ENCODE measurements around the gene CNTN1.

GRCh38 chr12:40768125-40768864, 76.1 kb downstream of the CNTN1 start:
- TF ChIP-seq JUNB (CRISPR knock-in tag; IDR thresholded peaks at IDR 0.05; ENCODE audit: borderline replicate concordance) (no peak), PLSCR1 (CRISPR knock-in tag; IDR thresholded peaks at IDR 0.05; ENCODE audit: borderline replicate concordance) (no peak), SNRNP70 (IDR thresholded peaks at IDR 0.05; ENCODE audit: low read depth, low read length) (no peak), ZKSCAN8 (CRISPR knock-in tag; IDR thresholded peaks at IDR 0.05; ENCODE audit: borderline replicate concordance) (no peak), GABPA (IDR thresholded peaks at IDR 0.05; ENCODE audit: low read depth, low read length) (no peak), GABPA (CRISPR knock-in tag; IDR thresholded peaks at IDR 0.05; ENCODE audit: low read depth) (no peak), EHMT2 (IDR thresholded peaks at IDR 0.05; ENCODE audit: borderline replicate concordance, low read depth, low read length) (no peak), HCFC1 (IDR thresholded peaks at IDR 0.05; ENCODE audit: low read depth, low read length) (no peak), ZC3H4 (CRISPR knock-in tag; IDR thresholded peaks at IDR 0.05; ENCODE audit: borderline replicate concordance) (no peak)
- TF ChIP-seq, protein P1, sequence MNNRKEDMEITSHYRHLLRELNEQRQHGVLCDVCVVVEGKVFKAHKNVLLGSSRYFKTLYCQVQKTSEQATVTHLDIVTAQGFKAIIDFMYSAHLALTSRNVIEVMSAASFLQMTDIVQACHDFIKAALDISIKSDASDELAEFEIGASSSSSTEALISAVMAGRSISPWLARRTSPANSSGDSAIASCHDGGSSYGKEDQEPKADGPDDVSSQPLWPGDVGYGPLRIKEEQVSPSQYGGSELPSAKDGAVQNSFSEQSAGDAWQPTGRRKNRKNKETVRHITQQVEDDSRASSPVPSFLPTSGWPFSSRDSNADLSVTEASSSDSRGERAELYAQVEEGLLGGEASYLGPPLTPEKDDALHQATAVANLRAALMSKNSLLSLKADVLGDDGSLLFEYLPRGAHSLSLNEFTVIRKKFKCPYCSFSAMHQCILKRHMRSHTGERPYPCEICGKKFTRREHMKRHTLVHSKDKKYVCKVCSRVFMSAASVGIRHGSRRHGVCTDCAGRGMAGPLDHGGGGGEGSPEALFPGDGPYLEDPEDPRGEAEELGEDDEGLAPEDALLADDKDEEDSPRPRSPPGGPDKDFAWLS (CRISPR knock-in tag; IDR thresholded peaks at IDR 0.05; ENCODE audit: borderline replicate concordance), result no peak
- TF ChIP-seq, protein P2, sequence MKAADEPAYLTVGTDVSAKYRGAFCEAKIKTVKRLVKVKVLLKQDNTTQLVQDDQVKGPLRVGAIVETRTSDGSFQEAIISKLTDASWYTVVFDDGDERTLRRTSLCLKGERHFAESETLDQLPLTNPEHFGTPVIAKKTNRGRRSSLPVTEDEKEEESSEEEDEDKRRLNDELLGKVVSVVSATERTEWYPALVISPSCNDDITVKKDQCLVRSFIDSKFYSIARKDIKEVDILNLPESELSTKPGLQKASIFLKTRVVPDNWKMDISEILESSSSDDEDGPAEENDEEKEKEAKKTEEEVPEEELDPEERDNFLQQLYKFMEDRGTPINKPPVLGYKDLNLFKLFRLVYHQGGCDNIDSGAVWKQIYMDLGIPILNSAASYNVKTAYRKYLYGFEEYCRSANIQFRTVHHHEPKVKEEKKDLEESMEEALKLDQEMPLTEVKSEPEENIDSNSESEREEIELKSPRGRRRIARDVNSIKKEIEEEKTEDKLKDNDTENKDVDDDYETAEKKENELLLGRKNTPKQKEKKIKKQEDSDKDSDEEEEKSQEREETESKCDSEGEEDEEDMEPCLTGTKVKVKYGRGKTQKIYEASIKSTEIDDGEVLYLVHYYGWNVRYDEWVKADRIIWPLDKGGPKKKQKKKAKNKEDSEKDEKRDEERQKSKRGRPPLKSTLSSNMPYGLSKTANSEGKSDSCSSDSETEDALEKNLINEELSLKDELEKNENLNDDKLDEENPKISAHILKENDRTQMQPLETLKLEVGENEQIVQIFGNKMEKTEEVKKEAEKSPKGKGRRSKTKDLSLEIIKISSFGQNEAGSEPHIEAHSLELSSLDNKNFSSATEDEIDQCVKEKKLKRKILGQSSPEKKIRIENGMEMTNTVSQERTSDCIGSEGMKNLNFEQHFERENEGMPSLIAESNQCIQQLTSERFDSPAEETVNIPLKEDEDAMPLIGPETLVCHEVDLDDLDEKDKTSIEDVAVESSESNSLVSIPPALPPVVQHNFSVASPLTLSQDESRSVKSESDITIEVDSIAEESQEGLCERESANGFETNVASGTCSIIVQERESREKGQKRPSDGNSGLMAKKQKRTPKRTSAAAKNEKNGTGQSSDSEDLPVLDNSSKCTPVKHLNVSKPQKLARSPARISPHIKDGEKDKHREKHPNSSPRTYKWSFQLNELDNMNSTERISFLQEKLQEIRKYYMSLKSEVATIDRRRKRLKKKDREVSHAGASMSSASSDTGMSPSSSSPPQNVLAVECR (CRISPR knock-in tag; IDR thresholded peaks at IDR 0.05; ENCODE audit: borderline replicate concordance), result no peak
- TF ChIP-seq, protein P3, sequence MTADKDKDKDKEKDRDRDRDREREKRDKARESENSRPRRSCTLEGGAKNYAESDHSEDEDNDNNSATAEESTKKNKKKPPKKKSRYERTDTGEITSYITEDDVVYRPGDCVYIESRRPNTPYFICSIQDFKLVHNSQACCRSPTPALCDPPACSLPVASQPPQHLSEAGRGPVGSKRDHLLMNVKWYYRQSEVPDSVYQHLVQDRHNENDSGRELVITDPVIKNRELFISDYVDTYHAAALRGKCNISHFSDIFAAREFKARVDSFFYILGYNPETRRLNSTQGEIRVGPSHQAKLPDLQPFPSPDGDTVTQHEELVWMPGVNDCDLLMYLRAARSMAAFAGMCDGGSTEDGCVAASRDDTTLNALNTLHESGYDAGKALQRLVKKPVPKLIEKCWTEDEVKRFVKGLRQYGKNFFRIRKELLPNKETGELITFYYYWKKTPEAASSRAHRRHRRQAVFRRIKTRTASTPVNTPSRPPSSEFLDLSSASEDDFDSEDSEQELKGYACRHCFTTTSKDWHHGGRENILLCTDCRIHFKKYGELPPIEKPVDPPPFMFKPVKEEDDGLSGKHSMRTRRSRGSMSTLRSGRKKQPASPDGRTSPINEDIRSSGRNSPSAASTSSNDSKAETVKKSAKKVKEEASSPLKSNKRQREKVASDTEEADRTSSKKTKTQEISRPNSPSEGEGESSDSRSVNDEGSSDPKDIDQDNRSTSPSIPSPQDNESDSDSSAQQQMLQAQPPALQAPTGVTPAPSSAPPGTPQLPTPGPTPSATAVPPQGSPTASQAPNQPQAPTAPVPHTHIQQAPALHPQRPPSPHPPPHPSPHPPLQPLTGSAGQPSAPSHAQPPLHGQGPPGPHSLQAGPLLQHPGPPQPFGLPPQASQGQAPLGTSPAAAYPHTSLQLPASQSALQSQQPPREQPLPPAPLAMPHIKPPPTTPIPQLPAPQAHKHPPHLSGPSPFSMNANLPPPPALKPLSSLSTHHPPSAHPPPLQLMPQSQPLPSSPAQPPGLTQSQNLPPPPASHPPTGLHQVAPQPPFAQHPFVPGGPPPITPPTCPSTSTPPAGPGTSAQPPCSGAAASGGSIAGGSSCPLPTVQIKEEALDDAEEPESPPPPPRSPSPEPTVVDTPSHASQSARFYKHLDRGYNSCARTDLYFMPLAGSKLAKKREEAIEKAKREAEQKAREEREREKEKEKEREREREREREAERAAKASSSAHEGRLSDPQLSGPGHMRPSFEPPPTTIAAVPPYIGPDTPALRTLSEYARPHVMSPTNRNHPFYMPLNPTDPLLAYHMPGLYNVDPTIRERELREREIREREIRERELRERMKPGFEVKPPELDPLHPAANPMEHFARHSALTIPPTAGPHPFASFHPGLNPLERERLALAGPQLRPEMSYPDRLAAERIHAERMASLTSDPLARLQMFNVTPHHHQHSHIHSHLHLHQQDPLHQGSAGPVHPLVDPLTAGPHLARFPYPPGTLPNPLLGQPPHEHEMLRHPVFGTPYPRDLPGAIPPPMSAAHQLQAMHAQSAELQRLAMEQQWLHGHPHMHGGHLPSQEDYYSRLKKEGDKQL (CRISPR knock-in tag; IDR thresholded peaks at IDR 0.05; ENCODE audit: low read depth), result no peak

All from HepG2 (cell line).